ENCODE measurements around the gene PLD1.

Gene PLD1

GRCh38 chr3:171733561-171733960 is 76.7 kb downstream of the PLD1 start:
- Histone ChIP-seq H3K36me3 (ENCODE audit: control insufficient read depth, insufficient read depth, low read length) (no peaks in the 10 kb centered on the region), H3K27ac (ENCODE audit: insufficient read depth, low read length, poor library complexity, severe bottlenecking) (no peak overlapping the region), H3K4me1 (ENCODE audit: control insufficient read depth, insufficient read depth, low read length, poor library complexity, severe bottlenecking) (no peaks in the 10 kb centered on the region), H3K27me3 (replicated peaks; ENCODE audit: control insufficient read depth, insufficient read depth, low read length, poor library complexity, severe bottlenecking) (no peaks in the 10 kb centered on the region), H3K9me3 (ENCODE audit: control insufficient read depth, low read length) (no peaks in the 10 kb centered on the region), H3K4me3 (ENCODE audit: insufficient read depth, low read depth, low read length, poor library complexity, severe bottlenecking) (no peak overlapping the region)
- DNase-seq, result no peak

- Histone ChIP-seq H3K27me3 (replicated peaks; ENCODE audit: control insufficient read depth, insufficient read depth, low read length, poor library complexity, severe bottlenecking) (no peaks in the 10 kb centered on the region), H3K4me1 (ENCODE audit: control insufficient read depth, insufficient read depth, low read length, poor library complexity, severe bottlenecking) (no peaks in the 10 kb centered on the region), H3K27ac (ENCODE audit: insufficient read depth, low read length, poor library complexity, severe bottlenecking) (no peak overlapping the region), H3K36me3 (ENCODE audit: control insufficient read depth, insufficient read depth, low read length) (no peaks in the 10 kb centered on the region), H3K9me3 (ENCODE audit: control insufficient read depth, low read length) (no peaks in the 10 kb centered on the region), H3K4me3 (ENCODE audit: insufficient read depth, low read depth, low read length, poor library complexity, severe bottlenecking) (no peak overlapping the region)
- DNase-seq, result no peak
Observed at GRCh38 chr3:171732756-171733155, 77.5 kb downstream of the PLD1 start.

- Histone ChIP-seq H3K4me3 (ENCODE audit: insufficient read depth, low read depth, low read length, poor library complexity, severe bottlenecking) (no peak overlapping the region), H3K9me3 (ENCODE audit: control insufficient read depth, low read length) (no peaks in the 10 kb centered on the region), H3K27ac (ENCODE audit: insufficient read depth, low read length, poor library complexity, severe bottlenecking) (no peak overlapping the region), H3K27me3 (replicated peaks; ENCODE audit: control insufficient read depth, insufficient read depth, low read length, poor library complexity, severe bottlenecking) (no peaks in the 10 kb centered on the region), H3K36me3 (ENCODE audit: control insufficient read depth, insufficient read depth, low read length) (no peaks in the 10 kb centered on the region), H3K4me1 (ENCODE audit: control insufficient read depth, insufficient read depth, low read length, poor library complexity, severe bottlenecking) (no peaks in the 10 kb centered on the region)
- DNase-seq, result no peak
Observed at GRCh38 chr3:171731691-171732090, 78.6 kb downstream of the PLD1 start.

GRCh38 chr3:171729452-171730334 is 80.6 kb downstream of the PLD1 start:
- Histone ChIP-seq H3K4me1 (ENCODE audit: control insufficient read depth, insufficient read depth, low read length, poor library complexity, severe bottlenecking) (no peaks in the 10 kb centered on the region), H3K36me3 (ENCODE audit: control insufficient read depth, insufficient read depth, low read length) (no peaks in the 10 kb centered on the region), H3K27me3 (replicated peaks; ENCODE audit: control insufficient read depth, insufficient read depth, low read length, poor library complexity, severe bottlenecking) (no peaks in the 10 kb centered on the region), H3K27ac (ENCODE audit: insufficient read depth, low read length, poor library complexity, severe bottlenecking) (no peak overlapping the region), H3K4me3 (ENCODE audit: insufficient read depth, low read depth, low read length, poor library complexity, severe bottlenecking) (no peak overlapping the region), H3K9me3 (ENCODE audit: control insufficient read depth, low read length) (no peaks in the 10 kb centered on the region)
- DNase-seq, result no peak

- no peak overlapping the region for H3K4me3 ChIP-seq (ENCODE audit: insufficient read depth, low read depth, low read length, poor library complexity, severe bottlenecking)
- no peaks in the 10 kb centered on the region for H3K9me3 ChIP-seq (ENCODE audit: control insufficient read depth, low read length)
- H3K27ac ChIP-seq (ENCODE audit: insufficient read depth, low read length, poor library complexity, severe bottlenecking), result no peak overlapping the region
- H3K4me1 ChIP-seq (ENCODE audit: control insufficient read depth, insufficient read depth, low read length, poor library complexity, severe bottlenecking), result no peaks in the 10 kb centered on the region
- H3K36me3 ChIP-seq (ENCODE audit: control insufficient read depth, insufficient read depth, low read length), result no peaks in the 10 kb centered on the region
- H3K27me3 ChIP-seq (replicated peaks; ENCODE audit: control insufficient read depth, insufficient read depth, low read length, poor library complexity, severe bottlenecking), result no peaks in the 10 kb centered on the region
- DNase-seq, result no peak
Observed at GRCh38 chr3:171727288-171727687, 83.0 kb downstream of the PLD1 start.

GRCh38 chr3:171718493-171719185 is 91.6 kb downstream of the PLD1 start:
- no peak overlapping the region for H3K4me3 ChIP-seq (ENCODE audit: insufficient read depth, low read depth, low read length, poor library complexity, severe bottlenecking)
- no peak for DNase-seq
- H3K4me1 ChIP-seq (ENCODE audit: control insufficient read depth, insufficient read depth, low read length, poor library complexity, severe bottlenecking), result no peaks in the 10 kb centered on the region
- H3K36me3 ChIP-seq (ENCODE audit: control insufficient read depth, insufficient read depth, low read length), result no peaks in the 10 kb centered on the region
- no peak overlapping the region for H3K27ac ChIP-seq (ENCODE audit: insufficient read depth, low read length, poor library complexity, severe bottlenecking)
- H3K27me3 ChIP-seq (replicated peaks; ENCODE audit: control insufficient read depth, insufficient read depth, low read length, poor library complexity, severe bottlenecking), result no peaks in the 10 kb centered on the region
- no peaks in the 10 kb centered on the region for H3K9me3 ChIP-seq (ENCODE audit: control insufficient read depth, low read length)

GRCh38 chr3:171715155-171715554 is 95.1 kb downstream of the PLD1 start:
- Histone ChIP-seq H3K27ac (ENCODE audit: insufficient read depth, low read length, poor library complexity, severe bottlenecking) (no peak overlapping the region), H3K27me3 (replicated peaks; ENCODE audit: control insufficient read depth, insufficient read depth, low read length, poor library complexity, severe bottlenecking) (no peaks in the 10 kb centered on the region), H3K4me1 (ENCODE audit: control insufficient read depth, insufficient read depth, low read length, poor library complexity, severe bottlenecking) (no peaks in the 10 kb centered on the region), H3K9me3 (ENCODE audit: control insufficient read depth, low read length) (no peaks in the 10 kb centered on the region), H3K36me3 (ENCODE audit: control insufficient read depth, insufficient read depth, low read length) (no peaks in the 10 kb centered on the region), H3K4me3 (ENCODE audit: insufficient read depth, low read depth, low read length, poor library complexity, severe bottlenecking) (no peak overlapping the region)
- DNase-seq, result no peak

GRCh38 chr3:171712171-171712938 is 97.9 kb downstream of the PLD1 start:
- no peaks in the 10 kb centered on the region for H3K27me3 ChIP-seq (replicated peaks; ENCODE audit: control insufficient read depth, insufficient read depth, low read length, poor library complexity, severe bottlenecking)
- H3K4me1 ChIP-seq (ENCODE audit: control insufficient read depth, insufficient read depth, low read length, poor library complexity, severe bottlenecking), result no peaks in the 10 kb centered on the region
- no peaks in the 10 kb centered on the region for H3K9me3 ChIP-seq (ENCODE audit: control insufficient read depth, low read length)
- H3K27ac ChIP-seq (ENCODE audit: insufficient read depth, low read length, poor library complexity, severe bottlenecking), result no peak overlapping the region
- no peaks in the 10 kb centered on the region for H3K36me3 ChIP-seq (ENCODE audit: control insufficient read depth, insufficient read depth, low read length)
- H3K4me3 ChIP-seq (ENCODE audit: insufficient read depth, low read depth, low read length, poor library complexity, severe bottlenecking), result no peak overlapping the region
- DNase-seq, result no peak

GRCh38 chr3:171711461-171712170 is 98.7 kb downstream of the PLD1 start:
- Histone ChIP-seq H3K9me3 (ENCODE audit: control insufficient read depth, low read length) (no peaks in the 10 kb centered on the region), H3K27ac (ENCODE audit: insufficient read depth, low read length, poor library complexity, severe bottlenecking) (no peak overlapping the region), H3K4me3 (ENCODE audit: insufficient read depth, low read depth, low read length, poor library complexity, severe bottlenecking) (no peak overlapping the region), H3K4me1 (ENCODE audit: control insufficient read depth, insufficient read depth, low read length, poor library complexity, severe bottlenecking) (no peaks in the 10 kb centered on the region), H3K36me3 (ENCODE audit: control insufficient read depth, insufficient read depth, low read length) (no peaks in the 10 kb centered on the region), H3K27me3 (replicated peaks; ENCODE audit: control insufficient read depth, insufficient read depth, low read length, poor library complexity, severe bottlenecking) (no peaks in the 10 kb centered on the region)
- DNase-seq, result no peak

Measured in effector memory CD4-positive, alpha-beta T cell (primary cell).